Activated CD8-positive, alpha-beta memory T cell treated with anti-CD3 and anti-CD28 coated beads, Interleukin-2, amount 50 U/mL, for 24 hours (primary cell): ENCODE measurements around the gene RBM15B.
"Not testable (repeated sequence)": the region's sequence is repeated elsewhere in the genome, so short reads cannot be mapped to it uniquely, and the experiment has no call there.

ENCODE experiments used
- DNase-seq: peaks from one replicate; pipeline ENCODE4 v3.0.0-alpha.2; 2020; ENCODE audit errors: extremely low read depth

The RBM15B gene

DNA sequence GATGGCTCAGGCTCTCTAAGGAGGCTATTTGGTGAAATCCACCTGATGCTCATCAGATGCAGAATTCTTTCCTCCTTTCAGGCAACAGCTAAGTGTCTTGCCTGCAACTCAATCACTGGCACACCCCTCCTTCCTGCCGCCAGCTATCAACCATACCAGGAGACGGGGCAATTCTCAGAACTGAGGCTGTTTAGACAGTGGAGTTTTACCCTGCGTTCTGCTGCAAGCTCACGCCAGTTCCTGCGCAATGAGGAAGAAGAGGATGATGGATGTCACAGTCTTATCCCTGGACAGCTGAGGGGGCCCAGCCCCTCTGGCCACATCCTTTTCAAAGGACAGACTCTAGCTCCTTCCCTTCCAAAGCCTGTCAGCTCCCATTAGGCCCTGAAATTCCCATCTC lies 13.0 kb upstream of the RBM15B start:
- DNase-seq: no peak

DNA sequence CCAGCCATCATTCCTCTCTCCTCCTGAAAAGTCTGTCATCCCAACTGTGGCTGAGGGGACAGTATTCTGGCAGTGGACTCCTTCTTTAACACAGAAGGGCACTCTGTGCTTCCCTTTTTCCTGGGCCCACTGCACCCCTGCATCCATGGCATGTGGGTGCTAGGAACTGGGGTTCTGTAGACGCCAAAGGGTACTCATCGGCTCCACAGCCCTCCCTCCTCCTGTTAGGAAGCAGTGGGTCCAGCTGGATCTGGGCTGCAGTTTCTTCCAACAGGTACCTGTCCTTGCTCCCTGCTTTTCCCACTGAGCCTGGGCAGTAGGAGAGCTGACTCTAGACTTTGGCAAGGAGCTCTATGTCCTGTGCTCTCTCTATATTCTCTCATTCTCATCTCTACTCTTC lies 12.4 kb upstream of the RBM15B start:
- DNase-seq: no peak

DNA sequence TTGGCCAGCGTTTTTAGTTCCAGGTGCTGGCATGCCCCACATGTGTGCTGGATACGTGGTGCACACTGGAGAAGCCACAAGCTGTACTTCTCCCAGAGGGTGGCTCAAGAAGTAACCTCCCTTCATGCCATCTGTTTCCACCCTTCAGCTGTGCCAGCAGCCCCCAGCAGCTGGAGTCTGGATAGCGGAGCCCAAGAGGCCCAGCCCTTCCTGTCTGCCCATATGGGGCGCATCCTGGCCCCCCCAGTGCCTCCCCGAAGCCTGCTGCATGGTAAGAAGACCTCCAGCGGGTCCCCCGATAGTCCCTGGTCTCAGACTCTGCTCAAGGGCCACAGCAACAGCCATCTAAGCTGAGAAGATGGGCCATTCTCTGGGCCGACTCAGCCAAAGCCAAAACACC lies 11.8 kb upstream of the RBM15B start:
- no peak for DNase-seq

DNA sequence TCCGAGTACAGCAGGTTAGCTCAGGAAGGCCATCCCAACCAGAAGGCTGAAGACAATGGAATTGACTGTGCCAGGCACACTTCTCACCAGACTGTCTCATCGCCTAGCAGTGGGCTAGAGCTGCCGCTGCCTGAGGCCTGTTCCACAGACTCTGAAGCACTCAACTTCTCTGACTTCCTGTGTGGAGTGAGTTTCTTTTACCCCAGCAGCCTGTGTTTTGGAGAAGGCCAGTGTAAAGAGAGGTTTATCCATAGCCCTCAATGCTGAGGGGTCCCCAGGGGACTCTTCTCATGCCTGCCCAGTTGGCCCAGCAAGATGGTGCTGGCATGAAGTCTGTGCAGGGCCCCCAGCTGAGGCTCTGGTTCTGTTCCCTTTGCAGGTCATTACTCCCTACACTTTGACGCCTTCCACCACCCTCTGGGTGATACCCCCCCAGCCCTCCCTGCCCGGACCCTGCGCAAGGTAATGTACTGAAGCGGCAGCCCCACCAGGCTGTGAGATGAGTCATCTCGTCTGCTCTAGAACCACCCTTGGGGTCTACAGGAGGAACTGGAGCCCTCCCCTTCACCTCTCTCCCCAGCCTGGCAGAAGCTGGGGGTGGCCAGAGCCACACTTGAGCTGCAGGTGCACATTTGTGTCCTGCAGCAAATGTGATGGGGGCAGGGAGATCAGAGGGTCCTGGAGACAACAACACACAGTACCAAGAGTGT lies 11.2 kb upstream of the RBM15B start:
- DNase-seq: no peak

DNA sequence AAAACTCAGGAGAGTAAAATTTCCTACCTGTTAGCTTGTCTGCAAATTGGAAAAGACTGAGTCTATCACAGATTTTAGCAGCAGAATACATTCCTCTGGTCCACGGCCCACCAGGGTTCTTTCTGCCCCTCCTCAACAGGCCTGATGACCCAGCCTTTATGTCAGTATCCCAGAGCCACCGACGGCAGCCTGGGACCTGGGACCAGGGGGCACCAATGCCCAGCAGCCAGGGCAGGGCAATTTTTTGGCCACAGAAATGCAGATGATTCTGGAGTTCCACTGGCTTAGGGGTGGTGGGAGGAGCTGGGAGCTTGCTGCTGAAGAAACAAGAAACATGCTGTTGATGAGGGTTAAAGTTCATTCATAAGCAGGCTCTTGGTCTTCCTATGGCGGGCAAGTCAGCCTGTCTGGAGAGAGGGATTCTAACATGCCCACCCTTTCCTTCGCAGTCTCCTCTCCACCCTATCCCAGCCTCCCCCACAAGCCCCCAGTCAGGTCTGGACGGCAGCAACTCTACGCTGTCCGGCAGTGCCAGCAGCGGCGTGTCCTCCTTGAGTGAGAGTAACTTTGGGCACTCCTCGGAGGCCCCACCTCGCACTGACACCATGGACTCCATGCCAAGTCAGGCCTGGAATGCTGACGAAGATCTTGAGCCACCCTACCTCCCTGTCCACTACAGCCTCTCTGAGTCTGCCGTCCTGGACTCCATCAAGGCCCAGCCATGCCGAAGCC lies 10.3 kb upstream of the RBM15B start:
- no peak for DNase-seq

DNA sequence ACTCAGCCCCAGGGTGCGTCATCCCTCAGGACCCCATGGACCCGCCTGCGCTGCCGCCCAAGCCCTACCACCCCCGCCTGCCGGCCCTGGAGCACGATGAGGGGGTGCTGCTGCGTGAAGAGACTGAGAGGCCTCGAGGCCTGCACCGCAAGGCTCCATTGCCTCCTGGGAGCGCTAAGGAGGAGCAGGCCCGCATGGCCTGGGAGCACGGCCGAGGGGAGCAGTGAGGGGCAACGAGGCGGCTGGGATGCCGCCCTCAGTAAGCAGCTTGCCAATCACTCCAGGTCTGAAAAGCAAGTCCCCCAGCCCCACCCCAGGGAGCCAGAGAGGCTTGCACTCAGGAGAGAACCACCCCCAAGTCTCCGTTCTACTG lies 9.8 kb upstream of the RBM15B start:
- DNase-seq: no peak

DNA sequence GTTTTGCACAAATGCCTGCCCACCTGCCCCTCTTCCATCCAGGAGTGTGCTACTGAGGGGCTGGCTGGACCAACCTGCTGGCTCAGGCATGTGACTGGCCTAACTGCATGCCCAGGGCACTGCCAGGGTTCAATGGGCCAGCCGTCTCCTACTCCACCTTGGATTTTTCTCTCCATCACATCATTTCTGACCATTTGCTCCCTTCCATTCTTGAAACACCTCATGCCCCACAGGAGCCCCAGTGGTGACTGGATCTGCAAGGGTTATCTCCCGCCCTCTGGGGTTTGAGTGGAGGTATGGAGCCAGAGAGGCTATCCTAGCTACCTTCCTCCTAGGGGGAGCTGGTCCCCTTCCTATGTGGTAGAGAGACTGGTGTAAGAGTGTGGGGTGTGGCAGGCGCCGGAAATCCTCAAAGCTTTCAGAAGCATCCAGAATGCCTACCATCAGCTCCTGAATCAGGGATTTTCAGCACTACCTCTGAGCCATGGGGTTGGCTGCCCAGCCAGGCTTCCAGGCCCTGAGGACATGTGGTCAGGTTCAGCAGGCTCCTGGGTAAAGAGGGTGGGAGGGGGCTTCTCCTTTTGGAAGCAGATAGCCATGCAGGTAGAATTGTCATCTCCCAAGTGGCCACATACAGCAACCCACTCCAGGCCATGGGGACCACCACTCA lies 8.9 kb upstream of the RBM15B start:
- DNase-seq: no peak

DNA sequence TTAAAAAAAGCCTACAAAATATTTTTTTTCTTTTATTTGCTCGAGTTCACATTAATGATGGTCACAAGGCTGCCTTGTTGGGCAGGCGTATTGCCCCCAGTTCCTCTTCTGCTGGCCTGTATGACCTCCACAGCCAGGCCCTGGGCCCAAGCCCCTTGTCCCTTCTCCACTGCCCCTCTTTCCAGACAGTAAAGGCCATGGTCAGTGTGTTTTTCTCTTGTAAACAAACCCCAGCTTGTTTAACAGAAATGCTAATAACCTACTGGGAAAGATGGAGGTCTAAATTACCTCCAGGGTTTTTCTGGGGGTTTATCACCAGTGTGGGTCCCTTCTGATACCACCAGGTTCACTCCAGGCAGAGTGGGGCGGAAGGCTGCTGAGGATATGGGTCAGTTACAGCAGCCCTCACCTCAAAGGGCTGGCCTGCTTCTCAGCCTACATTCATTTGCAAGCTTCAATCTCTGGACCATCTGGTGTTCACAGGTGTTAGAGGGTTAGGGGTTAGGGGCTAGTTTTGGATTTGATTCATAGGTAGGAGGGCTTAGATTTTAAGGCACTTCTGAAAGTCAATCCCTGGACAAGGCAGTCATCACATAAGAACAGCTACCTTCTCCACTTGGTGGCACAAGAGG lies 8.0 kb upstream of the RBM15B start:
- DNase-seq: no peak

DNA sequence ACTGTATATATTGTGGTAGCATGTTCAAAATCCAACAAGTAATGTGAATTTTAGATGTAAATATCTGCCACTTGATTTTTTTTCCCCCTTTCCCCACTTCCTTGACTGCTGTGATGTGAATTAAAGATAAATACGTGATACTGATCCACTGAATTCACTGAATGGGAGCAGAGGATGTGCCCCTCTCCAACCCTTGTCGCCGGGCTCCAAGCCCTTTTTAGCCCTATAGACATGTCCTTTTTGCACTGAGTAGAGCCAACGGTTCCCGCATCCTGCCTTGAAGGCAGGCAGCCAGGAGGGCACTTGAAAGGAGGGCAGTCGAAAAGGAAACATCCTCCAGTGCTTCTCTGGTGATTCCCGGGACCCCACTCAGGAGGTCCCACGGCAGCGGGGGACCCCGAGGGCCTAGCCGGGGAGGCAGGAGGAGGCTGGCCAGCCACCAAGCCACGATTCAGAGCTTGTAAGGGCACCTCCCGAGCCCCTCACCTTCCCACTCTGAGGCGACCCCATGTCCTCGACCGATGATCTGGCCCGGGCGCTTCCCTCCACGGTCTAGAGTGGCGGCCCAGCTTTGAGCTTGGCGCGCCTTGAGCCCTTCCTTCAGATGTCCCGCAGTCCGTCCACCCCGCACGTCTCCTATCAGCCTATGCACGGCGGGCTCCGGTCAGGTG lies 6.9 kb upstream of the RBM15B start:
- no peak for DNase-seq

DNA sequence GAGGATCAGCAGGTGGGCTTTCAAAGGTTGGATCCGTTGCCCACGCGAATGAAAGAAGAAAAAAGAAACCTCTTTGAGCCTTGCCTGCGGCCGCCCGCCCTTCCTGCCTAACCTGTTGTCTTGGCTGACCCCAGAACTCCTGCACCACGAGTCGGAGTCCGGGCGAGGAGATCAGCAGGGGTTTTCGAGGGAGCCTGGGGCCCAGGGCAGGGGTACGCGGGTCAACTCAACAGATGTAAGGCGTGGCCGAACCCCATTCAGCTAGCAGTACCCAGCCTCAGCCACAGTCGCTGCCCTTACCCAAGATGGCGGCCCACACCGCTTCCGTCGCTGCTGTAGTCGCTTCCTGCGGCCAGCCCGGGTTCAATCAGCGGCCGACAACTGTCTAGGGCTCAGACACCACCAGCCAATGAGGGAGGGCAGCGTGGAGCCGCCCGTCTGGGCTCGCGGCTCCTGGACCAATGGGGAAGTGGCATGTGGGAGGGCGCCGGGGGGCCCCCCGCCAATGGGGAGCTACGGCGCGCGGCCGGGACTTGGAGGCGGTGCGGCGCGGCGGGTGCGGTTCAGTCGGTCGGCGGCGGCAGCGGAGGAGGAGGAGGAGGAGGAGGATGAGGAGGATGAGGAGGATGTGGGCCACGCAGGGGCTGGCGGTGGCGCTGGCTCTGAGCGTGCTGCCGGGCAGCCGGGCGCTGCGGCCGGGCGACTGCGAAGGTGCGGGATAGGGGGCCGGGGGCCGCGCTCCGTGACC lies 6.2 kb upstream of the RBM15B start, which contains the start of gene MANF:
TSS of gene MANF (plus strand) at position 566 of the 748 bp plus-strand sequence. CDS start at position 618, 52 bp downstream.
- DNase-seq: peak; percentile 93

DNA sequence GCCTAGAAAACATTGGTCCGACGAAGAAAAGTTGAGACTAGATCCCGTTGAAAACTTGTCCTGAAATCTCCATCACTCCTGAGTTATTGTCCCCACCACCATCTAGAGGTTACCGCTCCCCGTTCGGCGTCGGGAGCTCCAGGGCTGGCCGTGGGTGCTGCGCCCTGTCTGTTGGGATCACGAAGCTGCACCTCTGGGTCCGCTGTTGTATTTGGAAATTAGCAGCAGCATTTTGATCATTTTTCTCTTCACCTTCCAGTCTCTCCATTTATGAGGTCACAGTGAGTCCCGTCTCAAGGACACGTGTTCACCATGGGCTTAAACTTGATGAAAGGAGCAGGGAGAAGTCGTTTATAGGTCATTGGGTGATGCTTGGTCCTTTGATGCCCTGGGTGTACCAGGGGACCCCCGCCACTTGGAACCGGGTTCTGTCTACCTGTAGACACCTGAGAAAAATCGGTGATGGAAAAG lies 5.4 kb upstream of the RBM15B start:
- DNase-seq: no peak

DNA sequence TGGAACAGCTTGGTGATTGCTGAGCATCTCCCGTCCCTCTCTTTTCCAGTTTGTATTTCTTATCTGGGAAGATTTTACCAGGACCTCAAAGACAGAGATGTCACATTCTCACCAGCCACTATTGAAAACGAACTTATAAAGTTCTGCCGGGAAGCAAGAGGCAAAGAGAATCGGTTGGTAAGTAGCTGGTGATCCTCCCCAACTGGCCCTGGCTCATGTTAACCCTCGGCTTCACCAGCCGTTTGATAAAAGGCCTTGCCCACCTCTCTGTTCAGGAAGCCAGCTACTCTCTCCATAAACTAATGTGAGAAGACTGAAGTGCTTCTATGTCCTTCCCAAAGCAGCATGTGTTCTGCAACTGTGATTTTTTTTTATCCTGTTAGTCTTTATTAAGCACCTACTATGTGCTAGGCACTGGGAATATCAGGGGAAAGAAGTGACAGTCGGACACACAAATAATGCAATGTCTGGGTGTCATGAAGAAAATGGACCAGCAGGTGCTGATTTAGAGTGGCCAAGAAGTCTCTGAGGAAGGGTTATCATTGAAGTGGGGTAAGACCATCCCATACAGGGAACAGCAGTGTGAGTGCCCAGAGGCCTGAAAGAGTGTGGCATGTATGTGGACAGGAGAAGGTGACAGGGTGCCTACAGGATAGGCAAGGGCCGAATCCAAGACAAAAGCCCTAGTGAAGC lies 4.8 kb upstream of the RBM15B start:
- no peak for DNase-seq

DNA sequence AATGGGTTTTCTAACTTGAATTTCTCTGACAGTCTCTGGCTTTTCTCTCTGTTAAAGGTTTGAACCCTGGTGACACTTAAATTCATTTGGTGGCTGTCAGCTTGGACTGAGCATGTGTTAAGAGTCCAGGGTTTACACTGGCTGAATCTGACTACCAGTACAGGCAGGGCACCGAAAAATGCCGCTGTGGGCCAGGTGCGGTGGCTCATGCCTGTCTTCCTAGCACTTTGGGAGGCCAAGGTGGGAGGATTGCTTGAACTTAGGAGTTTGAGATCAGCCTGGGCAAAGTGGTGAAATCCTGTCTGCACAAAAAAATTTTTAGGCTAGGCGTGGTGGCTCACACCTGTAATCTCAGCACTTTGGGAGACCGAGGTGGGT lies 4.2 kb upstream of the RBM15B start:
- DNase-seq: no peak

DNA sequence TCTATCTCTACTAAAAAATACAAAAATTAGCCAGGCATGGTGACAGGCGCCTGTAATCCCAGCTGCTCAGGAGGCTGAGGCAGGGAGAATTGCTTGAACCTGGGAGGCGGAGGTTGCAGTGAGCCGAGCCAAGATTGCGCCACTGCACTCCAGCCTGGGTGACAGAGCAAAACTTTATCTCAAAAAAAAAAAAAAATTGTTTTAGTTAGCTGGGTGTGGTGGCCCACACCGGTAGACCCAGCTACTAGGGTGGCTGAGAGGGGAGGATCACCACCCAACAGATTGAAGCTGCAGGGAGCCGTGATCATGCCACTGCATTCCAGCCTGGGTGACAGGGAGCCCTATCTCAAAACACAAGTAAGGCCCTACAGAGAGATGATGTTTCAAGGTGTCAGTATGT lies 3.8 kb upstream of the RBM15B start:
- not testable (repeated sequence) for DNase-seq

DNA sequence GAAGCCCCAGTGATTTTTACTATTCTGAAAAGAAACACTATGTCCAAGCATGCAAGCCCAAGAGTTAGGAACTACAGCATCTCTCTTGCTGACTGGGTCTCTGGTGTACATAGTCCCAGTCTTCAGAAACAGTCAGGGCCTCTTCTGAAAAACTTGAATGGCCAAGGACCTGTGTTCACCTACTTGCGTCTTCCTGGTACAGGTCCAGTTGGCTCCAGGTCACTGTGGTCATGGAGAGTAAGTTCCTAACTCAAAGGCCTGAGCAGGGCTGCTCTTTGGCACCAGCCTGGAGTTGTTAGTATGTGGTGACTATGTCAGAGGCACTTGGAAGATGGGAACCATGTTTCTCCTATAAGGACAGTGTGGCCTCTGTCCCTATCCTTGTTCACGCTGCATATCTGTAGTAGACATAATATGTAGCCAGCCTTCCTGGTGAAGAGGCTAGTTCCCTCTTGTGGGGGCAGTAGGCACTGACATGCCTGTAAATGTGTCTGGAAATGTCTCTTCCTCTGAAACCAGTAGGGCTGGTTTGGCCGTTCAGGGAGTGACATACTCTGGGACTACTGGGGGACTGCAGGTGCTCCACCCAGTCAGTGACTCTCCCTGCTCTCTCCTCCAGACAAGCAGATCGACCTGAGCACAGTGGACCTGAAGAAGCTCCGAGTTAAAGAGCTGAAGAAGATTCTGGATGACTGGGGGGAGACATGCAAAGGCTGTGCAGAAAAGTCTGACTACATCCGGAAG lies 2.6 kb upstream of the RBM15B start:
- no peak for DNase-seq

DNA sequence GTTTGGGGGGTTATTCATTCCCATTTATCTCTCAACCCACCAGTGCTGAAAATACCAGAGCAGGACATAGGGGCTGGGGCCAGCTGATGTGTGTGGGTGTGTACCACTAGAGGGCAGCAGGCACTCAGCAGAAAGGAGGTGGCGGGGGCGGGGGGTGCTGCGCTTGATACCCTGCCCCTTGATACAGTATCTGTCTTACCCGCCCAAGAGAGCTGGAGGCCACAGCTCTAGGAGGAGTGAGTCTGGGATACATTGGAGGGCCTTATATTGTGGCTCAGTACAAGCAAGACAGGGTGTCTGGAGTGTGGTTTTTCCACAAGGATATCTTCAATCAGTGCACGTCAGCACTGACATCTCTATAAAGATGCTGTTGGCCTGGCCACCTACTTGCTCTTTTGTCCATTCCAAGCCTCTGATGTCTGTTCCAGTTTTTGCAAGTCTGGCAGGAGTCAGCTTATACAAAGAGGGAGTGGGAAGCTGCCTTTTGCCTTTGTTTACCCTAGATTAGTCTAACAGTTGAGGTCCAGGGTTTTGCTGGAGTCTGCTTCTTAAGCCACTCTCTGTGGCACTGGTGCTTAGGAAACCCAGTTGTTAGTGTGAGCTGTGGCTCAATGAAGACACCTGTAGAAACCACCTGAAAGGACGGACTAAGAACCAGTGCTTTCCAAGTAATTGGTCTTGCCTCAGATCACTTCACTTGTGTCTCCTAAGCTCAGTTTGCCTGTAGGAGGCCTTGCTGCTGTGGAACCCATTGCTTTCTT lies 1.5 kb upstream of the RBM15B start:
- DNase-seq: no peak

DNA sequence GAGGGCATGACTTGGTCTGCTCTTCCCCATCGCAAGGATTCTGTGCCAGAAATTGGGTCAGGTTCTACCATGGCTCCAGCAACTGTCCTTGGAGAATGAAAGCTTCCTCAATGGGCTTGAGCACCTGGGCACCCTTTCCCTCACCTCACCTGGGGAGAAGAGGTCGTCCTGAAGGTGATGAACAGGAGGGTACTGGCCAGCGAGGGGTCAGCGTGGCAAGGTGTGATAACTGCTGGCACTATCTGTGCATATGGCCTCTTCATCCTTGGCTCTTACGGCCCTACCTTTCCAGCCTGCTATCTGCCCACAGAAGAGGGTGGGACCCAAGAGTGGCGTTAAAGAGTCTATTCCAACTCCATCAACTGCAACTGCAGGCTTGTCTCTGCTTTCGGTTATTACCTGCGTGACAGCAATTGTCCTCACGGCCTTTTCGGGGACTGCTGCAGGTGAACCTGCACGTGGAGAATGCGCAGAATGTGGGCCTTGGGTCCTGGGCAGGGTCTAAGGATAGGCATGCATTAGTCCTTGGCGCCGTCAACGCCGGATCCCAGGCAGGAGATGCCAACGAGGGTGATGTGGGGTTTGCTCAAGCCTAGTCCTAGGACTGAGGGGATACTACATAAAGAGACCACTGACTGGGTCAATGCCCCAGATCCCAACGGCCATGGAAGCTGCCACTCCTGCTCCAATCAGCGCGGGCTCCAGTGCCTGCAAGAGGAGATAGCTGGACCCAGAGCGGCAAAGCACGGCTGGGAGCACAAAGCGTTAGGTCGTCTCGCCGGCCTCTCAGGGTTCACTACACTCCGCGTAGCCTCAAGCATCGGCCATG lies 625 bp upstream of the RBM15B start:
- no peak for DNase-seq
